Measurements from ENCODE around the gene SH3TC1. TPM values are rescaled to one million over a fixed set of nuclear protein-coding genes. Genes with fewer than 3 reads are reported as not detected.

Gene SH3TC1
- total and polyA plus RNA-seq, 2 of the 13 experiments (the other 11 are each of a cell fraction or from before 2014, with no cell fraction given), result 14.9 to 21.8 TPM

DNA sequence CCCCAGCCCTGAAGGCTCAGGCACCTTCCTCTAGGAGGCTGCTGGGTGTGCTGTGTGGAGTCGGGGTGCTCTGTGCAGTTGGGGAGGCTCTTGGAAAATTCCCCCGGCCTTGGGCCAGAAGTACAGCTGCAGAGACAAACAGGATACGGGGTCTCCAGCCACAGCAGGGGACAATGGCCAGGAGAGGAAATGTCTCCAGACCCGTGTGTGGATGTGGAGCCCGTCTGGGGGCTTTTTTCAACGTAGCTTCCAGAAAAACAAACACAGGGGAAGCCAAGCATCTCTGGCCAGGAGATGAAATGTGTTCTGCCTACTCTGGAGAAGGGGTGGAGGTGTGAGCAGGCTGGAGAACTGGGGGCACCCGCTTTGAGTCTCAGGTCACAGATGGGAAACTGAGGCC, 3.7 kb upstream of the SH3TC1 start (continued):
- TF ChIP-seq ZNF337 (CRISPR knock-in tag; IDR thresholded peaks at IDR 0.05; ENCODE audit: borderline replicate concordance, low read depth) (no peak), TBP (CRISPR knock-in tag; IDR thresholded peaks at IDR 0.05) (no peak), ARNTL (CRISPR knock-in tag; IDR thresholded peaks at IDR 0.05) (no peak), ZNF331 (CRISPR knock-in tag; IDR thresholded peaks at IDR 0.05) (no peak), ZNF24 (IDR thresholded peaks at IDR 0.05) (no peak), FOXK2 (IDR thresholded peaks at IDR 0.05) (no peak)
- TF ChIP-seq, protein P1, sequence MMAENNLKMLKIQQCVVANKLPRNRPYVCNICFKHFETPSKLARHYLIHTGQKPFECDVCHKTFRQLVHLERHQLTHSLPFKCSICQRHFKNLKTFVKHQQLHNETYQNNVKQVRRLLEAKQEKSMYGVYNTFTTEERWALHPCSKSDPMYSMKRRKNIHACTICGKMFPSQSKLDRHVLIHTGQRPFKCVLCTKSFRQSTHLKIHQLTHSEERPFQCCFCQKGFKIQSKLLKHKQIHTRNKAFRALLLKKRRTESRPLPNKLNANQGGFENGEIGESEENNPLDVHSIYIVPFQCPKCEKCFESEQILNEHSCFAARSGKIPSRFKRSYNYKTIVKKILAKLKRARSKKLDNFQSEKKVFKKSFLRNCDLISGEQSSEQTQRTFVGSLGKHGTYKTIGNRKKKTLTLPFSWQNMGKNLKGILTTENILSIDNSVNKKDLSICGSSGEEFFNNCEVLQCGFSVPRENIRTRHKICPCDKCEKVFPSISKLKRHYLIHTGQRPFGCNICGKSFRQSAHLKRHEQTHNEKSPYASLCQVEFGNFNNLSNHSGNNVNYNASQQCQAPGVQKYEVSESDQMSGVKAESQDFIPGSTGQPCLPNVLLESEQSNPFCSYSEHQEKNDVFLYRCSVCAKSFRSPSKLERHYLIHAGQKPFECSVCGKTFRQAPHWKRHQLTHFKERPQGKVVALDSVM (CRISPR knock-in tag; IDR thresholded peaks at IDR 0.05), result no peak
- TF ChIP-seq, protein P2, sequence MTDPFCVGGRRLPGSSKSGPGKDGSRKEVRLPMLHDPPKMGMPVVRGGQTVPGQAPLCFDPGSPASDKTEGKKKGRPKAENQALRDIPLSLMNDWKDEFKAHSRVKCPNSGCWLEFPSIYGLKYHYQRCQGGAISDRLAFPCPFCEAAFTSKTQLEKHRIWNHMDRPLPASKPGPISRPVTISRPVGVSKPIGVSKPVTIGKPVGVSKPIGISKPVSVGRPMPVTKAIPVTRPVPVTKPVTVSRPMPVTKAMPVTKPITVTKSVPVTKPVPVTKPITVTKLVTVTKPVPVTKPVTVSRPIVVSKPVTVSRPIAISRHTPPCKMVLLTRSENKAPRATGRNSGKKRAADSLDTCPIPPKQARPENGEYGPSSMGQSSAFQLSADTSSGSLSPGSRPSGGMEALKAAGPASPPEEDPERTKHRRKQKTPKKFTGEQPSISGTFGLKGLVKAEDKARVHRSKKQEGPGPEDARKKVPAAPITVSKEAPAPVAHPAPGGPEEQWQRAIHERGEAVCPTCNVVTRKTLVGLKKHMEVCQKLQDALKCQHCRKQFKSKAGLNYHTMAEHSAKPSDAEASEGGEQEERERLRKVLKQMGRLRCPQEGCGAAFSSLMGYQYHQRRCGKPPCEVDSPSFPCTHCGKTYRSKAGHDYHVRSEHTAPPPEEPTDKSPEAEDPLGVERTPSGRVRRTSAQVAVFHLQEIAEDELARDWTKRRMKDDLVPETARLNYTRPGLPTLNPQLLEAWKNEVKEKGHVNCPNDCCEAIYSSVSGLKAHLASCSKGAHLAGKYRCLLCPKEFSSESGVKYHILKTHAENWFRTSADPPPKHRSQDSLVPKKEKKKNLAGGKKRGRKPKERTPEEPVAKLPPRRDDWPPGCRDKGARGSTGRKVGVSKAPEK (CRISPR knock-in tag; IDR thresholded peaks at IDR 0.05; ENCODE audit: borderline replicate concordance), result no peak
- TF ChIP-seq, protein P3, sequence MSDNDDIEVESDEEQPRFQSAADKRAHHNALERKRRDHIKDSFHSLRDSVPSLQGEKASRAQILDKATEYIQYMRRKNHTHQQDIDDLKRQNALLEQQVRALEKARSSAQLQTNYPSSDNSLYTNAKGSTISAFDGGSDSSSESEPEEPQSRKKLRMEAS (IDR thresholded peaks at IDR 0.05), result no peak
- TF ChIP-seq, protein P4, sequence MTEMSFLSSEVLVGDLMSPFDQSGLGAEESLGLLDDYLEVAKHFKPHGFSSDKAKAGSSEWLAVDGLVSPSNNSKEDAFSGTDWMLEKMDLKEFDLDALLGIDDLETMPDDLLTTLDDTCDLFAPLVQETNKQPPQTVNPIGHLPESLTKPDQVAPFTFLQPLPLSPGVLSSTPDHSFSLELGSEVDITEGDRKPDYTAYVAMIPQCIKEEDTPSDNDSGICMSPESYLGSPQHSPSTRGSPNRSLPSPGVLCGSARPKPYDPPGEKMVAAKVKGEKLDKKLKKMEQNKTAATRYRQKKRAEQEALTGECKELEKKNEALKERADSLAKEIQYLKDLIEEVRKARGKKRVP (CRISPR knock-in tag; IDR thresholded peaks at IDR 0.05), result no peak

All from HepG2 (cell line).